ENCODE measurements around the gene SGPP1. TPM values are rescaled to one million over a fixed set of nuclear protein-coding genes. Genes with fewer than 3 reads are reported as not detected.

The SGPP1 gene
- total and polyA plus RNA-seq, 11 donors: 4.0 to 9.2 (median 5.1) TPM

GRCh38 chr14:63671987-63672386, 55.9 kb downstream of the SGPP1 start:
- TF ChIP-seq CTCF (IDR thresholded peaks at IDR 0.05) (no peak), POLR2A (IDR thresholded peaks at IDR 0.05) (no peak)
- WGBS, 4 donors: 87 to 93% (median 92%) methylated on average over 3 of the region's 3 CpGs
- no peak overlapping the region for H3K4me3 ChIP-seq
- H3K27ac ChIP-seq: no peak overlapping the region
- H3K36me3 ChIP-seq: peaks cover 0 to 11% (median 6%) of the 10 kb centered on the region in 9 donors
- no peaks in the 10 kb centered on the region for H3K27me3 ChIP-seq
- no peak for ATAC-seq
- intact Hi-C loops (cut with DNase I): no loop called here
- no peaks in the 10 kb centered on the region for H3K9me3 ChIP-seq
- H3K4me1 ChIP-seq: no peaks in the 10 kb centered on the region
- no peak for DNase-seq

- ATAC-seq (no peak), DNase-seq (no peak)
- Histone ChIP-seq H3K27me3 (no peaks in the 10 kb centered on the region), H3K27ac (no peak overlapping the region), H3K36me3 (no peaks in the 10 kb centered on the region), H3K4me1 (no peaks in the 10 kb centered on the region), H3K4me3 (no peak overlapping the region), H3K9me3 (no peaks in the 10 kb centered on the region)
- intact Hi-C loops (cut with DNase I): no loop called here
- TF ChIP-seq CTCF (IDR thresholded peaks at IDR 0.05) (no peak), POLR2A (IDR thresholded peaks at IDR 0.05) (no peak)
These were observed 57.2 kb downstream of the SGPP1 start for GRCh38 chr14:63670692-63671091.

- intact Hi-C loops (cut with DNase I): no loop called here
- H3K4me3 ChIP-seq: no peak overlapping the region
- no peak for TF ChIP-seq POLR2A (IDR thresholded peaks at IDR 0.05)
- TF ChIP-seq CTCF (IDR thresholded peaks at IDR 0.05): no peak
- H3K27me3 ChIP-seq: no peaks in the 10 kb centered on the region
- no peaks in the 10 kb centered on the region for H3K9me3 ChIP-seq
- H3K27ac ChIP-seq: no peak overlapping the region
- H3K36me3 ChIP-seq: no peaks in the 10 kb centered on the region
- 74 to 90% (median 77%) methylated on average over 1 of the region's 1 CpG for WGBS, 4 donors
- no peak for ATAC-seq
- no peak for DNase-seq
- no peaks in the 10 kb centered on the region for H3K4me1 ChIP-seq
These were observed 61.5 kb downstream of the SGPP1 start for GRCh38 chr14:63666335-63666734.

- no peak overlapping the region for H3K27ac ChIP-seq
- TF ChIP-seq POLR2A (IDR thresholded peaks at IDR 0.05): no peak
- no peak for TF ChIP-seq CTCF (IDR thresholded peaks at IDR 0.05)
- no peak overlapping the region for H3K4me3 ChIP-seq
- H3K27me3 ChIP-seq: no peaks in the 10 kb centered on the region
- no peaks in the 10 kb centered on the region for H3K4me1 ChIP-seq
- ATAC-seq (no peak), DNase-seq (no peak)
- WGBS, 4 donors: 91 to 100% (median 95%) methylated on average over 5 to 12 of the region's 12 CpGs
- intact Hi-C loops (cut with DNase I): no loop called here
- no peaks in the 10 kb centered on the region for H3K9me3 ChIP-seq
- H3K36me3 ChIP-seq: peaks cover 0 to under 1% (median 0%) of the 10 kb centered on the region in 9 donors
These were observed 64.2 kb downstream of the SGPP1 start for GRCh38 chr14:63663428-63664341.
